GM12878 (cell line): ENCODE data around the gene CDH4. TPM values are rescaled to one million over a fixed set of nuclear protein-coding genes. Genes with fewer than 3 reads are reported as not detected.

Experiments used
- ATAC-seq: fragments of 200-7000 bp; cut with Tn5 transposase; 3 replicates; pipeline ENCODE4 v1.9.1; 2020; ENCODE audit warnings: mild to moderate bottlenecking, moderate library complexity
- BruUV-seq: library from RNA; stranded (reverse); fragments of 400-500 nt; replicated peaks from 2 replicates; lab custom pipeline; 2021; lab: Mats Ljungman, UMichigan
- CTCF ChIA-PET: fragments of 300-600 bp; sonication (Branson Sonifier 250); formaldehyde crosslinking; extraction: SDS; loops from one replicate; lab custom pipeline; 2021; ENCODE audit warnings: inconsistent platforms; lab: Yijun Ruan, JAX
- POLR2A ChIA-PET: fragments of 350-600 bp; formaldehyde crosslinking; extraction: SDS; loops from one replicate; lab custom pipeline; 2021; ENCODE audit warnings: inconsistent platforms; lab: Charles Lee
- RAD21 ChIA-PET: fragments of 300-600 bp; sonication (Branson Sonifier 250); formaldehyde crosslinking; loops from one replicate; lab custom pipeline; 2023; ENCODE audit warnings: antibody characterized with exemption; ENCODE audit not compliant: unreplicated experiment; lab: Charles Lee
- SMC1A ChIA-PET: fragments of 300-600 bp; sonication (Branson Sonifier 250); formaldehyde crosslinking; loops from one replicate; lab custom pipeline; 2023; ENCODE audit not compliant: unreplicated experiment, uncharacterized antibody; lab: Charles Lee
- DNase-seq: peaks from one replicate; pipeline ENCODE4 v3.0.0-alpha.2; 2011; ENCODE audit warnings: low read depth, low spot score
- FAIRE-seq: peaks from 3 replicates; lab custom pipeline; 2011; peaks lifted over from hg19 to GRCh38; lab: Jason Lieb, UNC
- H2AFZ ChIP-seq: 2 replicates; pipeline ENCODE4 v1.6.0; 2011; ENCODE audit warnings: low read depth, low read length, control low read depth; ENCODE audit not compliant: control insufficient read depth
- H3K27ac ChIP-seq: 2 replicates; pipeline ENCODE4 v1.5.1; 2011; ENCODE audit warnings: control low read depth; ENCODE audit not compliant: control insufficient read depth, insufficient read depth
- H3K27me3 ChIP-seq, 2 experiments: replicated peaks in 1 of 2; 2 replicates each; pipeline versions ENCODE4 v1.6.0 to v1.6.1; 2011; ENCODE audit warnings: low read length in 1 of 2; ENCODE audit not compliant: control insufficient read depth in 2 of 2, insufficient read depth in 2 of 2
- H3K36me3 ChIP-seq, 2 experiments: 2 replicates each; pipeline ENCODE4 v1.5.1; 2011; ENCODE audit warnings: low read length in 1 of 2; ENCODE audit not compliant: control insufficient read depth in 2 of 2, insufficient read depth in 2 of 2
- H3K4me1 ChIP-seq: 2 replicates; pipeline ENCODE4 v1.6.1; 2011; ENCODE audit warnings: mild to moderate bottlenecking, low read length, moderate library complexity, mixed read lengths; ENCODE audit not compliant: control insufficient read depth, insufficient read depth
- H3K4me2 ChIP-seq: 2 replicates; pipeline ENCODE4 v1.6.0; 2011; ENCODE audit warnings: control low read depth; ENCODE audit not compliant: control insufficient read depth, insufficient read depth
- H3K4me3 ChIP-seq: fragments of 200-600 bp; sonication (generic); 2 replicates; pipeline ENCODE4 v1.5.1; 2016
- H3K79me2 ChIP-seq: 2 replicates; pipeline ENCODE4 v1.6.0; 2011; ENCODE audit warnings: low read length; ENCODE audit not compliant: control insufficient read depth, insufficient read depth
- H3K9ac ChIP-seq: 2 replicates; pipeline ENCODE4 v1.8.0; 2011; ENCODE audit warnings: low read length, control low read depth, mixed read lengths; ENCODE audit not compliant: control insufficient read depth, insufficient read depth
- H3K9me3 ChIP-seq: replicated peaks from 3 replicates; pipeline ENCODE4 v1.5.1; 2011; ENCODE audit warnings: mild to moderate bottlenecking, low read length; ENCODE audit not compliant: control insufficient read depth, insufficient read depth
- H4K20me1 ChIP-seq: 2 replicates; pipeline ENCODE4 v1.6.0; 2011; ENCODE audit not compliant: control insufficient read depth, insufficient read depth
- CBX3 ChIP-seq: fragments of 200-600 bp; sonication (generic); IDR thresholded peaks from 2 replicates; pipeline ENCODE4 v1.6.1; 2016; ENCODE audit warnings: low read depth, borderline replicate concordance
- CHD1 ChIP-seq: IDR thresholded peaks from 2 replicates; pipeline ENCODE4 v1.6.1; 2012; ENCODE audit warnings: low read depth, low read length, improper control_type of control experiment
- CHD2 ChIP-seq: IDR thresholded peaks from 2 replicates; pipeline ENCODE4 v1.6.1; 2011; ENCODE audit warnings: low read depth, low read length, improper control_type of control experiment, borderline replicate concordance
- EZH2 ChIP-seq: IDR thresholded peaks from 2 replicates; pipeline ENCODE4 v1.6.1; 2012; ENCODE audit warnings: low read depth, mild to moderate bottlenecking, control low read depth, inconsistent platforms, low read length, borderline replicate concordance; ENCODE audit not compliant: control insufficient read depth
- IKZF1 ChIP-seq: fragments of 450-650 bp; conservative IDR thresholded peaks from 2 replicates; pipeline ENCODE4 v1.6.1; 2017; ENCODE audit warnings: antibody characterized with exemption, mild to moderate bottlenecking
- MEF2A ChIP-seq: IDR thresholded peaks from 2 replicates; pipeline ENCODE4 v1.6.1; 2011; ENCODE audit warnings: low read depth, mild to moderate bottlenecking, low read length, moderate library complexity; ENCODE audit not compliant: insufficient read depth
- MYB ChIP-seq: fragments of 150-350 bp; IDR thresholded peaks from 2 replicates; pipeline ENCODE4 v1.6.1; 2014; ENCODE audit warnings: mild to moderate bottlenecking, low read depth, low read length, borderline replicate concordance
- NFIC ChIP-seq: IDR thresholded peaks from 2 replicates; pipeline ENCODE4 v1.6.1; 2012; ENCODE audit warnings: low read depth, mild to moderate bottlenecking, inconsistent platforms, low read length, moderate library complexity
- PML ChIP-seq: IDR thresholded peaks from 2 replicates; pipeline ENCODE4 v1.6.1; 2012; ENCODE audit warnings: low read length, inconsistent platforms
- RAD21 ChIP-seq: IDR thresholded peaks from 2 replicates; pipeline ENCODE4 v1.6.1; 2011; ENCODE audit warnings: mild to moderate bottlenecking, low read depth, low read length, moderate library complexity; ENCODE audit not compliant: insufficient read depth
- RB1 ChIP-seq: fragments of 450-650 bp; formaldehyde crosslinking; IDR thresholded peaks from 2 replicates; pipeline ENCODE4 v1.6.1; 2017; ENCODE audit warnings: mild to moderate bottlenecking, borderline replicate concordance
- REST ChIP-seq: IDR thresholded peaks from 2 replicates; pipeline ENCODE4 v1.6.1; 2012; ENCODE audit warnings: mild to moderate bottlenecking, low read depth, low read length
- SRF ChIP-seq, 2 experiments: IDR thresholded peaks; 2 replicates each; pipeline ENCODE4 v1.6.1; 2011; ENCODE audit warnings: low read depth in 2 of 2, low read length in 2 of 2, mild to moderate bottlenecking in 1 of 2, moderate library complexity in 1 of 2
- STAT3 ChIP-seq: IDR thresholded peaks from 2 replicates; pipeline ENCODE4 v1.6.1; 2011; ENCODE audit warnings: low read depth, low read length, improper control_type of control experiment
- WGBS: methylation state at CpG from one replicate; pipeline ENCODE4 v1.1.6; 2016; ENCODE audit warnings: low lambda C conversion rate; ENCODE audit not compliant: insufficient replicate concordance, insufficient coverage; ENCODE audit errors: missing lambda C conversion rate; 5-methylcytosine and 5-hydroxymethylcytosine counted together
- in situ Hi-C: fragments of 300-500 bp; cut with MboI; formaldehyde crosslinking; loops from 9 replicates; pipeline ENCODE4 v1.14.3; 2018; ENCODE audit warnings: mixed read lengths
- intact Hi-C: fragments of 100-400 bp; cut with micrococcal nuclease; formaldehyde crosslinking; loops from one replicate; pipeline ENCODE4 v1.14.2; 2022; ENCODE audit not compliant: unreplicated experiment
- polyA plus RNA-seq, 11 experiments: library from polyadenylated mRNA; depleted of rRNA in 4 of 11; unstranded in 6 of 11; stranded (reverse) in 5 of 11; fragments of >200 nt; fragmentation: Nextera tagmentation in 4 of 11; fragmentation: Illumina TruSeq in 1 of 11; extraction: Ambion mirVana in 4 of 11; extraction: Trizol in 1 of 11; gene quantifications; 1 replicate in 1 of 11; 2 replicates in 10 of 11; pipeline versions ENCODE4 v1.2.1 to v1.2.3, GENCODE V29; 2011 to 2016; ENCODE audit warnings: inconsistent platforms in 2 of 11, missing spikeins in 2 of 11, low read depth in 1 of 11
- total RNA-seq, 4 experiments: library from RNA; depleted of rRNA in 3 of 4; stranded (reverse); fragments of >200 nt in 3 of 4; fragmentation: Illumina TruSeq in 1 of 4; extraction: Trizol in 1 of 4; gene quantifications; 2 replicates each; pipeline versions ENCODE4 v1.2.1 to v1.2.3, GENCODE V29; 2013 to 2021
- TF ChIP-seq, protein P1 (sequence below): fragments of 450-650 bp; IDR thresholded peaks from 2 replicates; pipeline ENCODE4 v1.6.1; 2017; ENCODE audit warnings: mild to moderate bottlenecking, moderate library complexity

The CDH4 gene
- total and polyA plus RNA-seq, 10 of the 15 experiments (the other 5 are each of a cell fraction or from before 2014, with no cell fraction given): not detected

DNA sequence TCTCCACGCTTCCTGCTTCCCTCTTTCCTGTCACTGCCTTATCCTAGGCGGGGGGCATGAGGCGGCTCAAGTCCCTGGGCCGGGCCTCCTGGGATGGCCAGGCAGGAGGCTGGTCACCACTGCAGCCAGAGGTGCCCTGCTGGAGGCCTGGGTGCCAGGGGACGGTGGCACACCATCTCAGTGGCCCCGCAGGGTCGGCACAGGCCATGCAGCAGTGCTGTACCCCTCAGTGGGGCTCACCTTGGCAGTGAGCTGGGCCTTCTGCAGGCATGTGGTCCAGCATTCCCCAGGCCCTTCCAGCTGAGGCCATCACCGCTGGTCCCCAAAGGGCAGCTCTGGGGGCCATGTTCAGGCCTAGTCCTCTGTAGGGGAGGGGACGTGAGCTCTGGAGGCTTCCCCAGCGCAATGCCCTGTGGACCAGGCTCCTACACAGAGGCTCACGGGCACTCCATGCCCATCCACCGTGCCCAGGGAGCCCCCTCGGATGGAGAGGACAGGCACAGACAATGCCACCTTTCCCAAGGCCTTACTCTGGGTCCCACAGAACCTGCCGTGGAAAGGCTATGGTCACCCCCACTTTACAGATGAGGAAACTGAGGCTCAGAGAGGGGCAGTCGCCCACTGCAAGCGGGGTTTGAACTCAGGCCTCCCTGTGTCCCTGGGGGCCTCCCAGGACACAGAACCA is 689.8 kb downstream of the CDH4 start:
- no peak for DNase-seq
- Histone ChIP-seq H2AFZ (no peak overlapping the region), H3K9ac (no peak overlapping the region), H3K9me3 (no peaks in the 10 kb centered on the region; the same call in 2 of the 3 replicates), H3K27ac (no peak overlapping the region), H3K36me3 (no peaks in the 10 kb centered on the region), H3K4me2 (no peak overlapping the region), H3K27me3 (no peaks in the 10 kb centered on the region), H3K79me2 (no peaks in the 10 kb centered on the region), H3K4me1 (no peaks in the 10 kb centered on the region), H4K20me1 (no peaks in the 10 kb centered on the region), H3K4me3 (no peak overlapping the region)
- in situ Hi-C loops: no loop called here
- ChIA-PET POLR2A (no interaction called here), RAD21 (no interaction called here), CTCF (interaction anchor here (0.6 kb wide), 1 partner anchor 54 kb away, joined by 3 read pairs; no protein-coding TSS in a partner anchor), SMC1A (interaction anchor here (1.0 kb wide), 1 partner anchor 97 kb away, joined by 3 read pairs; no protein-coding TSS in a partner anchor)
- 33% methylated on average over 16 of the region's 16 CpGs for WGBS
- intact Hi-C loops: no loop called here
- ATAC-seq: no peak
- no peak for FAIRE-seq
- BruUV-seq: no TSS peak
- TF ChIP-seq MEF2A (no peak), RAD21 (no peak), CHD1 (no peak), MYB (no peak), NFIC (no peak), IKZF1 (no peak), SRF (IDR thresholded peaks at IDR 0.05; ENCODE audit: low read depth in 2 of 2, low read length in 2 of 2) (no peak), EZH2 (no peak), STAT3 (no peak), CBX3 (no peak), PML (no peak), REST (no peak), CHD2 (no peak), RB1 (no peak)
- TF ChIP-seq, protein P1, sequence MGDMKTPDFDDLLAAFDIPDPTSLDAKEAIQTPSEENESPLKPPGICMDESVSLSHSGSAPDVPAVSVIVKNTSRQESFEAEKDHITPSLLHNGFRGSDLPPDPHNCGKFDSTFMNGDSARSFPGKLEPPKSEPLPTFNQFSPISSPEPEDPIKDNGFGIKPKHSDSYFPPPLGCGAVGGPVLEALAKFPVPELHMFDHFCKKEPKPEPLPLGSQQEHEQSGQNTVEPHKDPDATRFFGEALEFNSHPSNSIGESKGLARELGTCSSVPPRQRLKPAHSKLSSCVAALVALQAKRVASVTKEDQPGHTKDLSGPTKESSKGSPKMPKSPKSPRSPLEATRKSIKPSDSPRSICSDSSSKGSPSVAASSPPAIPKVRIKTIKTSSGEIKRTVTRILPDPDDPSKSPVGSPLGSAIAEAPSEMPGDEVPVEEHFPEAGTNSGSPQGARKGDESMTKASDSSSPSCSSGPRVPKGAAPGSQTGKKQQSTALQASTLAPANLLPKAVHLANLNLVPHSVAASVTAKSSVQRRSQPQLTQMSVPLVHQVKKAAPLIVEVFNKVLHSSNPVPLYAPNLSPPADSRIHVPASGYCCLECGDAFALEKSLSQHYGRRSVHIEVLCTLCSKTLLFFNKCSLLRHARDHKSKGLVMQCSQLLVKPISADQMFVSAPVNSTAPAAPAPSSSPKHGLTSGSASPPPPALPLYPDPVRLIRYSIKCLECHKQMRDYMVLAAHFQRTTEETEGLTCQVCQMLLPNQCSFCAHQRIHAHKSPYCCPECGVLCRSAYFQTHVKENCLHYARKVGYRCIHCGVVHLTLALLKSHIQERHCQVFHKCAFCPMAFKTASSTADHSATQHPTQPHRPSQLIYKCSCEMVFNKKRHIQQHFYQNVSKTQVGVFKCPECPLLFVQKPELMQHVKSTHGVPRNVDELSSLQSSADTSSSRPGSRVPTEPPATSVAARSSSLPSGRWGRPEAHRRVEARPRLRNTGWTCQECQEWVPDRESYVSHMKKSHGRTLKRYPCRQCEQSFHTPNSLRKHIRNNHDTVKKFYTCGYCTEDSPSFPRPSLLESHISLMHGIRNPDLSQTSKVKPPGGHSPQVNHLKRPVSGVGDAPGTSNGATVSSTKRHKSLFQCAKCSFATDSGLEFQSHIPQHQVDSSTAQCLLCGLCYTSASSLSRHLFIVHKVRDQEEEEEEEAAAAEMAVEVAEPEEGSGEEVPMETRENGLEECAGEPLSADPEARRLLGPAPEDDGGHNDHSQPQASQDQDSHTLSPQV: no peak
